Gastrocnemius medialis (tissue), 4 donors: Measurements from ENCODE around the gene KLHL35. TPM values are rescaled to one million over a fixed set of nuclear protein-coding genes. Genes with fewer than 3 reads are reported as not detected.

Source experiments
- ATAC-seq, 2 donors: fragments of 150-250 bp; one replicate each; pipeline ENCODE4 v1.9.1; 2016
- DNase-seq, 2 donors: peaks; one replicate each; pipeline ENCODE4 v3.0.0-alpha.2; 2019
- H3K27ac ChIP-seq, 4 donors: fragments of 200-600 bp; sonication (generic); 1 replicate in 1 of 4; 2 replicates in 3 of 4; pipeline ENCODE4 v1.5.1; 2016 to 2018; ENCODE audit warnings: mild to moderate bottlenecking in 2 of 4, moderate library complexity in 1 of 4
- H3K27me3 ChIP-seq, 3 donors: fragments of 200-600 bp; sonication (generic) in 2 of 3; 1 replicate in 1 of 3; 2 replicates in 2 of 3; pipeline versions ENCODE4 v1.5.1 to v1.6.0; 2016 to 2019; ENCODE audit warnings: mild to moderate bottlenecking in 1 of 3, moderate library complexity in 1 of 3
- H3K36me3 ChIP-seq, 2 donors: fragments of 200-600 bp; sonication (generic) in 1 of 2; one replicate each; pipeline ENCODE4 v1.5.1; 2017 to 2018
- H3K4me1 ChIP-seq, 2 donors: fragments of 200-600 bp; sonication (generic) in 1 of 2; one replicate each; pipeline ENCODE4 v1.5.1; 2016 to 2017; ENCODE audit warnings: mild to moderate bottlenecking in 2 of 2
- H3K4me3 ChIP-seq, 4 donors: fragments of 200-600 bp; sonication (generic) in 3 of 4; 1 replicate in 1 of 4; 2 replicates in 3 of 4; pipeline ENCODE4 v1.5.1; 2016 to 2019; ENCODE audit warnings: mild to moderate bottlenecking in 2 of 4
- H3K9me3 ChIP-seq, 3 donors: fragments of 200-600 bp; sonication (generic) in 2 of 3; 1 replicate in 1 of 3; 2 replicates in 2 of 3; pipeline ENCODE4 v1.5.1; 2016 to 2019
- CTCF ChIP-seq, 5 experiments: fragments of 450-650 bp in 3 of 5; fragments of 200-600 bp in 2 of 5; sonication (generic) in 2 of 5; IDR thresholded peaks in 4 of 5; conservative IDR thresholded peaks in 1 of 5; 1 replicate in 4 of 5; 2 replicates in 1 of 5; pipeline ENCODE4 v1.5.1; 2016 to 2019; ENCODE audit warnings: antibody characterized with exemption in 5 of 5, mild to moderate bottlenecking in 3 of 5, moderate library complexity in 3 of 5
- POLR2A ChIP-seq, 2 donors: fragments of 450-650 bp; IDR thresholded peaks; one replicate each; pipeline ENCODE4 v1.6.1; 2017; ENCODE audit warnings: antibody characterized with exemption in 2 of 2, mild to moderate bottlenecking in 2 of 2, moderate library complexity in 2 of 2
- in situ Hi-C, 4 donors: fragments of 200-750 bp; cut with MboI; loops; one replicate each; pipeline versions ENCODE4 v1.15.0 to v1.8.0; 2017; ENCODE audit warnings: low sequenced_read_pairs in 4 of 4
- intact Hi-C: fragments of 100-400 bp; cut with DNase I; formaldehyde crosslinking; loops from one replicate; pipeline ENCODE4 v1.15.1; 2023; ENCODE audit warnings: low total_unique reads
- total RNA-seq, 4 donors: library from RNA; depleted of rRNA; stranded (reverse); fragments of >200 nt; gene quantifications; one replicate each; pipeline versions ENCODE4 v1.1.0 to v1.2.3, GENCODE V29; 2016

KLHL35 gene
- total RNA-seq, 4 donors from 2014 or later: 0.53 to 1.8 (median 1.0) TPM; not detected in 1

GRCh38 chr11:75436806-75437205, 3.8 kb upstream of the KLHL35 start:
- Histone ChIP-seq H3K27me3 (peaks cover 14 to 18% (median 14%) of the 10 kb centered on the region in 3 donors), H3K9me3 (no peaks in the 10 kb centered on the region), H3K27ac (no peak overlapping the region), H3K4me1 (no peaks in the 10 kb centered on the region), H3K4me3 (no peak overlapping the region), H3K36me3 (no peaks in the 10 kb centered on the region)
- TF ChIP-seq CTCF (IDR thresholded peaks at IDR 0.05 in 4 of 5, conservative IDR thresholded peaks at IDR 0.05 in 1 of 5): no peak
- no peak for TF ChIP-seq POLR2A (IDR thresholded peaks at IDR 0.05)
- intact Hi-C loops: no loop called here
- DNase-seq (no peak), ATAC-seq (no peak)
- in situ Hi-C loops: no loop called here

- peaks cover 27 to 31% (median 27%) of the 10 kb centered on the region in 3 donors for H3K27me3 ChIP-seq
- H3K36me3 ChIP-seq: no peaks in the 10 kb centered on the region
- intact Hi-C loops (no loop called here), in situ Hi-C loops (no loop called here)
- peaks cover 0 to 3% of the 10 kb centered on the region in 2 donors for H3K4me1 ChIP-seq
- H3K9me3 ChIP-seq: no peaks in the 10 kb centered on the region
- TF ChIP-seq POLR2A (IDR thresholded peaks at IDR 0.05): no peak
- no peak for TF ChIP-seq CTCF (IDR thresholded peaks at IDR 0.05 in 4 of 5, conservative IDR thresholded peaks at IDR 0.05 in 1 of 5)
- no peak overlapping the region for H3K27ac ChIP-seq
- ATAC-seq: no peak
- no peak for DNase-seq
- no peak overlapping the region for H3K4me3 ChIP-seq
These were observed 2.5 kb upstream of the KLHL35 start for GRCh38 chr11:75435571-75435925.

DNA sequence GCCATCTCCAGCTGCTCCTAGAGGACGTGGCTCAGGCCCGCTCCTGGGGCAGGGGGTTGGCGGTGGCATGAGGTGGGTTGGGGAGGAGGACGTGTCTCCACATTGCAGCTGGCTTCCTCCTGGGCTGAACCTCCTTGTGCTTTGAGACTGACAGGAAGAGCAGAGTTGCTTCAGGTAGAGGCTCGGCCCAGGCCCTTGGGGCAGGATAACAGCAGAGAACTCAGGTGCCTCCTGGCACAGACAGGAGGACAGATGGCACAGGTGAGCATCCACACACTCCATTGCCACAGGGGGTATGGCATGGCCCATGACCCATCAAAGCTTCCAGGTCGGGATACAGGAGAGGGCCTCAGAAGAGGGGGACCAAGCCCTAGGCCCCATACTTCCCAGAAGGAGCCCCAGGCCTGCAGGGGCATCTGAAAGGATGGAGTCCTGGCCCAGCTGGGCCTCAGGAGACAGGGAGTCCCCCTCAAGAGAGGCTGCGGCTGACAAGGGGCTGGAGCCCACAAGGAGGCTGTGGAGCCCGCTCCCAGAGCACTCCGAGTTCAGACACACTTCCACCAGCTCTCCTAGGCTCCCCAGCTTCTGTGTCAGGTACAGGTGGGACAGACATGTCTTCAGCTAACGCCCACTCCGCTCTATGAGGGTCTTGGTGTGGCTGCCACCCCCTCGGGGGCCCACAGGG, 2.0 kb upstream of the KLHL35 start:
- in situ Hi-C loops: no loop called here

GRCh38 chr11:75434051-75434450, 1.0 kb upstream of the KLHL35 start:
- no peaks in the 10 kb centered on the region for H3K9me3 ChIP-seq
- peaks cover 35 to 39% (median 37%) of the 10 kb centered on the region in 3 donors for H3K27me3 ChIP-seq
- no peaks in the 10 kb centered on the region for H3K36me3 ChIP-seq
- ATAC-seq (no peak), DNase-seq (no peak)
- H3K27ac ChIP-seq: no peak overlapping the region
- TF ChIP-seq CTCF (IDR thresholded peaks at IDR 0.05 in 4 of 5, conservative IDR thresholded peaks at IDR 0.05 in 1 of 5): no peak
- no peak for TF ChIP-seq POLR2A (IDR thresholded peaks at IDR 0.05)
- H3K4me1 ChIP-seq: peaks cover 0 to 5% of the 10 kb centered on the region in 2 donors
- intact Hi-C loops: no loop called here
- in situ Hi-C loops: no loop called here
- H3K4me3 ChIP-seq: no peak overlapping the region

More for the DNA sequence above, 2.0 kb upstream of the KLHL35 start:
- no peaks in the 10 kb centered on the region for H3K36me3 ChIP-seq
- H3K4me3 ChIP-seq: no peak overlapping the region
- H3K4me1 ChIP-seq: peaks cover 0 to 5% of the 10 kb centered on the region in 2 donors
- ATAC-seq: no peak
- DNase-seq: no peak
- intact Hi-C loops: no loop called here
- H3K9me3 ChIP-seq: no peaks in the 10 kb centered on the region
- TF ChIP-seq POLR2A (IDR thresholded peaks at IDR 0.05) (no peak), CTCF (IDR thresholded peaks at IDR 0.05 in 4 of 5, conservative IDR thresholded peaks at IDR 0.05 in 1 of 5) (no peak)
- H3K27me3 ChIP-seq: peaks cover 28 to 33% (median 30%) of the 10 kb centered on the region in 3 donors
- H3K27ac ChIP-seq: no peak overlapping the region
